ENCODE results near the gene HAAO. TPM values are rescaled to one million over a fixed set of nuclear protein-coding genes. Genes with fewer than 3 reads are reported as not detected.

HAAO gene
- total RNA-seq, 2 donors from 2014 or later = 25.3 to 33.7 TPM

GRCh38 chr2:42752816-42753813 is 39.3 kb downstream of the HAAO start:
- no peak for ATAC-seq (ENCODE audit: insufficient number of reproducible peaks, low FRiP score, low read depth)
- H3K27ac ChIP-seq = no peak overlapping the region

GRCh38 chr2:42752314-42752713 is 40.1 kb downstream of the HAAO start:
- H3K9me3 ChIP-seq = no peaks in the 10 kb centered on the region
- H3K36me3 ChIP-seq = no peaks in the 10 kb centered on the region
- no peaks in the 10 kb centered on the region for H3K27me3 ChIP-seq (replicated peaks; ENCODE audit: insufficient read depth)
- ATAC-seq (ENCODE audit: insufficient number of reproducible peaks, low FRiP score, low read depth) = no peak
- no peak overlapping the region for H3K27ac ChIP-seq
- no peak overlapping the region for H3K4me3 ChIP-seq
- DNase-seq (ENCODE audit: low spot score) = no peak
- no peak for TF ChIP-seq CTCF (IDR thresholded peaks at IDR 0.05)
- H3K4me1 ChIP-seq (ENCODE audit: control insufficient read depth in 1 of 2, low read depth in 2 of 2) = peaks cover 5 to 26% of the 10 kb centered on the region in 2 donors

More at GRCh38 chr2:42752816-42753813, 39.3 kb downstream of the HAAO start:
- no peak overlapping the region for H3K4me3 ChIP-seq
- no peak for DNase-seq (ENCODE audit: low spot score)
- TF ChIP-seq CTCF (IDR thresholded peaks at IDR 0.05) = no peak
- peaks cover 5 to 26% of the 10 kb centered on the region in 2 donors for H3K4me1 ChIP-seq (ENCODE audit: control insufficient read depth in 1 of 2, low read depth in 2 of 2)
- no peaks in the 10 kb centered on the region for H3K9me3 ChIP-seq
- H3K27me3 ChIP-seq (replicated peaks; ENCODE audit: insufficient read depth) = no peaks in the 10 kb centered on the region
- no peaks in the 10 kb centered on the region for H3K36me3 ChIP-seq

- no peaks in the 10 kb centered on the region for H3K36me3 ChIP-seq
- no peaks in the 10 kb centered on the region for H3K27me3 ChIP-seq (replicated peaks; ENCODE audit: insufficient read depth)
- no peak for DNase-seq (ENCODE audit: low spot score)
- no peaks in the 10 kb centered on the region for H3K9me3 ChIP-seq
- TF ChIP-seq CTCF (IDR thresholded peaks at IDR 0.05) = no peak
- ATAC-seq (ENCODE audit: insufficient number of reproducible peaks, low FRiP score, low read depth) = no peak
- no peak overlapping the region for H3K27ac ChIP-seq
- H3K4me1 ChIP-seq (ENCODE audit: control insufficient read depth in 1 of 2, low read depth in 2 of 2) = peaks cover 0 to 7% of the 10 kb centered on the region in 2 donors
- H3K4me3 ChIP-seq = no peak overlapping the region
Measured at GRCh38 chr2:42748840-42749239, 43.5 kb downstream of the HAAO start.

GRCh38 chr2:42747422-42747821 is 45.0 kb downstream of the HAAO start:
- Histone ChIP-seq H3K27ac (no peak overlapping the region), H3K4me3 (no peak overlapping the region), H3K36me3 (no peaks in the 10 kb centered on the region), H3K4me1 (ENCODE audit: control insufficient read depth in 1 of 2, low read depth in 2 of 2) (no peaks in the 10 kb centered on the region), H3K9me3 (no peaks in the 10 kb centered on the region), H3K27me3 (replicated peaks; ENCODE audit: insufficient read depth) (no peaks in the 10 kb centered on the region)
- ATAC-seq (ENCODE audit: insufficient number of reproducible peaks, low FRiP score, low read depth) = no peak
- no peak for DNase-seq (ENCODE audit: low spot score)
- TF ChIP-seq CTCF (IDR thresholded peaks at IDR 0.05) = no peak

- Histone ChIP-seq H3K4me3 (no peak overlapping the region), H3K4me1 (ENCODE audit: control insufficient read depth in 1 of 2, low read depth in 2 of 2) (no peaks in the 10 kb centered on the region), H3K27ac (no peak overlapping the region), H3K27me3 (replicated peaks; ENCODE audit: insufficient read depth) (no peaks in the 10 kb centered on the region), H3K36me3 (no peaks in the 10 kb centered on the region), H3K9me3 (no peaks in the 10 kb centered on the region)
- DNase-seq (ENCODE audit: low spot score) (no peak), ATAC-seq (ENCODE audit: insufficient number of reproducible peaks, low FRiP score, low read depth) (no peak)
- TF ChIP-seq CTCF (IDR thresholded peaks at IDR 0.05) = no peak
Measured at GRCh38 chr2:42744545-42745082, 47.8 kb downstream of the HAAO start.
